Measurements from ENCODE around the gene LDLRAD2.

LDLRAD2 gene

DNA sequence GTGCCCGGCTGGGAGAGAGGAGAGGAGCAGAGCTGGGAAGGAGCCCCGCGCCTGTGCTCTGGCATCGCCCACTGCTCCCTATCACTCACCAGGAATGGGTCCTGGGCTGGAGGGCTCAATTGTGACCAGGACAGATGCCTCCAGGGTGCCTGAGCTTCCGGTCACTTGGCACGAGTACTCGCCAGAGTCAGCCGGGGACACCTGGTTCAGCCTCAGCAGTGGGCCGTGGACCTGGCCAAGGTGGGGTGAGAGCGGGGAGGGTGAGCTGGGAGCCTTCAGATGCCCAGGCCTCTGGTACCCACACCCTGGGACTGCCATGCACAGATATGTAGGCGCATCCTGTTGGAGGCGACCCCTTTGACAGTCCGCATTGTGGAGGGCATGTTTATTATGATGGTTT is 31.1 kb downstream of the LDLRAD2 start:
- Histone ChIP-seq H3K27me3 (ENCODE audit: insufficient read depth, poor library complexity, severe bottlenecking) (no peaks in the 10 kb centered on the region), H3K4me3 (replicated peaks; ENCODE audit: insufficient read depth, low read length) (no peak overlapping the region), H3K27ac (replicated peaks) (no peak overlapping the region)
- TF ChIP-seq SPI1 (IDR thresholded peaks at IDR 0.05; ENCODE audit: borderline replicate concordance, low read depth) (no peak), GABPA (IDR thresholded peaks at IDR 0.05; ENCODE audit: low read depth) (no peak), POLR2AphosphoS5 (IDR thresholded peaks at IDR 0.05; ENCODE audit: low read depth) (no peak)
- TF ChIP-seq, protein P1, sequence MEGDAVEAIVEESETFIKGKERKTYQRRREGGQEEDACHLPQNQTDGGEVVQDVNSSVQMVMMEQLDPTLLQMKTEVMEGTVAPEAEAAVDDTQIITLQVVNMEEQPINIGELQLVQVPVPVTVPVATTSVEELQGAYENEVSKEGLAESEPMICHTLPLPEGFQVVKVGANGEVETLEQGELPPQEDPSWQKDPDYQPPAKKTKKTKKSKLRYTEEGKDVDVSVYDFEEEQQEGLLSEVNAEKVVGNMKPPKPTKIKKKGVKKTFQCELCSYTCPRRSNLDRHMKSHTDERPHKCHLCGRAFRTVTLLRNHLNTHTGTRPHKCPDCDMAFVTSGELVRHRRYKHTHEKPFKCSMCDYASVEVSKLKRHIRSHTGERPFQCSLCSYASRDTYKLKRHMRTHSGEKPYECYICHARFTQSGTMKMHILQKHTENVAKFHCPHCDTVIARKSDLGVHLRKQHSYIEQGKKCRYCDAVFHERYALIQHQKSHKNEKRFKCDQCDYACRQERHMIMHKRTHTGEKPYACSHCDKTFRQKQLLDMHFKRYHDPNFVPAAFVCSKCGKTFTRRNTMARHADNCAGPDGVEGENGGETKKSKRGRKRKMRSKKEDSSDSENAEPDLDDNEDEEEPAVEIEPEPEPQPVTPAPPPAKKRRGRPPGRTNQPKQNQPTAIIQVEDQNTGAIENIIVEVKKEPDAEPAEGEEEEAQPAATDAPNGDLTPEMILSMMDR (IDR thresholded peaks at IDR 0.05; ENCODE audit: insufficient read depth, low read length): no peak
- TF ChIP-seq, protein P2, sequence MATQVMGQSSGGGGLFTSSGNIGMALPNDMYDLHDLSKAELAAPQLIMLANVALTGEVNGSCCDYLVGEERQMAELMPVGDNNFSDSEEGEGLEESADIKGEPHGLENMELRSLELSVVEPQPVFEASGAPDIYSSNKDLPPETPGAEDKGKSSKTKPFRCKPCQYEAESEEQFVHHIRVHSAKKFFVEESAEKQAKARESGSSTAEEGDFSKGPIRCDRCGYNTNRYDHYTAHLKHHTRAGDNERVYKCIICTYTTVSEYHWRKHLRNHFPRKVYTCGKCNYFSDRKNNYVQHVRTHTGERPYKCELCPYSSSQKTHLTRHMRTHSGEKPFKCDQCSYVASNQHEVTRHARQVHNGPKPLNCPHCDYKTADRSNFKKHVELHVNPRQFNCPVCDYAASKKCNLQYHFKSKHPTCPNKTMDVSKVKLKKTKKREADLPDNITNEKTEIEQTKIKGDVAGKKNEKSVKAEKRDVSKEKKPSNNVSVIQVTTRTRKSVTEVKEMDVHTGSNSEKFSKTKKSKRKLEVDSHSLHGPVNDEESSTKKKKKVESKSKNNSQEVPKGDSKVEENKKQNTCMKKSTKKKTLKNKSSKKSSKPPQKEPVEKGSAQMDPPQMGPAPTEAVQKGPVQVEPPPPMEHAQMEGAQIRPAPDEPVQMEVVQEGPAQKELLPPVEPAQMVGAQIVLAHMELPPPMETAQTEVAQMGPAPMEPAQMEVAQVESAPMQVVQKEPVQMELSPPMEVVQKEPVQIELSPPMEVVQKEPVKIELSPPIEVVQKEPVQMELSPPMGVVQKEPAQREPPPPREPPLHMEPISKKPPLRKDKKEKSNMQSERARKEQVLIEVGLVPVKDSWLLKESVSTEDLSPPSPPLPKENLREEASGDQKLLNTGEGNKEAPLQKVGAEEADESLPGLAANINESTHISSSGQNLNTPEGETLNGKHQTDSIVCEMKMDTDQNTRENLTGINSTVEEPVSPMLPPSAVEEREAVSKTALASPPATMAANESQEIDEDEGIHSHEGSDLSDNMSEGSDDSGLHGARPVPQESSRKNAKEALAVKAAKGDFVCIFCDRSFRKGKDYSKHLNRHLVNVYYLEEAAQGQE (IDR thresholded peaks at IDR 0.05; ENCODE audit: insufficient replicate concordance, low read depth): no peak
- DNase-seq (ENCODE audit: low read depth in 1 of 2, low spot score in 1 of 2): no peak

DNA sequence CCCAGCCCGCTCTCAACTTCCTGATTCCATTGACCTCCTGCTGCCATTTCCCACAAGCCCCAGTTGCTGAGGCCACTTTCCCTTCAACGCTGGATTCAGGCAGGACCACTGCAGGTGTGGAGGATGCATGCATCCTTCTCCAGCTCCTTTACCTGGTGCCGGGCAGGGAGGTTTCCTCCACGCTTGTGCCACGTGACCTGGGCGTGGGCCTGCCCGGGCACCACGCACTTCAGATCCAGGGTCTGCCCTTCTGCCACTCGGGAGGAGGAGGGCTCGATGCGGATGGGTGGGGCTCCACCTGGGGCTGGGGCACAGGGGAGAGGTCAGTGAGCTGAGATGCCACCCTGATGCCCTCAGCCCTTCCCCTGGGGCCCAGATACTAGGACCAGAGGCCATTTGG is 31.9 kb downstream of the LDLRAD2 start:
- no peak for DNase-seq (ENCODE audit: low read depth in 1 of 2, low spot score in 1 of 2)
- no peak overlapping the region for H3K4me3 ChIP-seq (replicated peaks; ENCODE audit: insufficient read depth, low read length)
- no peak for TF ChIP-seq POLR2AphosphoS5 (IDR thresholded peaks at IDR 0.05; ENCODE audit: low read depth)
- no peak for TF ChIP-seq SPI1 (IDR thresholded peaks at IDR 0.05; ENCODE audit: borderline replicate concordance, low read depth)
- TF ChIP-seq GABPA (IDR thresholded peaks at IDR 0.05; ENCODE audit: low read depth): no peak
- TF ChIP-seq, protein P1 (IDR thresholded peaks at IDR 0.05; ENCODE audit: insufficient read depth, low read length): no peak
- TF ChIP-seq, protein P2 (IDR thresholded peaks at IDR 0.05; ENCODE audit: insufficient replicate concordance, low read depth): no peak
- H3K27ac ChIP-seq (replicated peaks): no peak overlapping the region
- no peaks in the 10 kb centered on the region for H3K27me3 ChIP-seq (ENCODE audit: insufficient read depth, poor library complexity, severe bottlenecking)

DNA sequence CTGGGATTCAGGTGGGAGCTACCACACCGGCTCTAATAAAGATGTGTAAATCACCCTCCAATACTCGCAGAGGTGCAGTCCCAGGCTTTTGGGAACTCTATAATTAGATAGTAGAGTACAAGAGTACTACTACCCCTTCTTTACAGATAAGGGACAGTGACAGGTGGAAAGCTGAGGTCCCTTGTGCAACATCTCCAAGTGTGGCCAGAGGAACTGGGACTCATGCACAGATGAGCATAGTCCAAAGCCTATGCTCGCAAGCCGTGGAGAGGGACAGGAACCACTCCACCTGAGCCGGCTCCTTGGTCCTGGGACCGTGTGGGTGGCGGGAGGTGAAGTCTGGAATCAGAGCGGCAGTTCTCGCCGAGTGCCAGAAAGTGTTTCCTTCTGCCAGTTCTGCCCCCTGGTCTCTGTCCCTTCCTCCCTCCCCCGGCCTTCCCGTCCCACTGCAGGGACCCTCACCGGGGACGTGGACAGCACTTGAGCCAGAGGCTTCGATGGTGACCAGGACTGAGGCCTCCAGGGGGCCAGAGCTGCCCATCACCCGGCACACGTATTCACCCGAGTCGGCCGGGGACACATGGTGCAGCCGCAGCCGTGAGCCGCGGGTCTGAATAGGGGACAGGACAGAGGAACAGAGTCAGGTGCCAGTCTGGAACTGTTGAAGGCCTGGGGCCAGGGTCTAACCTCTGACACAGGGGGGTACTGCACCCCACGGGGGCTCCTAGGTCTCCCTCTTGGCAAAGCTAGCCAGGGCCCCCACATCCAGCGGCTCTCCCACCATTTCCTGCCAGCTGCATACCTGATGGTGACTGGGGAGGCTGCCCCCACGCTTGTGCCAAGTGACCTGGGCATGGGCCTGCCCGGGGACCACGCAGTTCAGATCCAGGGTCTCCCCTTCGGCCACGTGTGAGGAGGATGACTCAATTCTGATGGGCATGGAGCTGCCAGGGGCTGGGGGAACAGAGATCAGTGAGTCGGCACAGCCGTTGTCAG is 33.9 kb downstream of the LDLRAD2 start:
- no peak for DNase-seq (ENCODE audit: low read depth in 1 of 2, low spot score in 1 of 2)
- TF ChIP-seq, protein P1 (IDR thresholded peaks at IDR 0.05; ENCODE audit: insufficient read depth, low read length): no peak
- TF ChIP-seq SPI1 (IDR thresholded peaks at IDR 0.05; ENCODE audit: borderline replicate concordance, low read depth): no peak
- TF ChIP-seq GABPA (IDR thresholded peaks at IDR 0.05; ENCODE audit: low read depth): no peak
- TF ChIP-seq POLR2AphosphoS5 (IDR thresholded peaks at IDR 0.05; ENCODE audit: low read depth): no peak
- TF ChIP-seq, protein P2 (IDR thresholded peaks at IDR 0.05; ENCODE audit: insufficient replicate concordance, low read depth): no peak
- Histone ChIP-seq H3K27ac (replicated peaks) (no peak overlapping the region), H3K27me3 (ENCODE audit: insufficient read depth, poor library complexity, severe bottlenecking) (no peaks in the 10 kb centered on the region), H3K4me3 (replicated peaks; ENCODE audit: insufficient read depth, low read length) (no peak overlapping the region)
